GM18517 (cell line): ENCODE results near the gene TM2D3.

Source experiments
- ATAC-seq: cut with Tn5 transposase; IDR thresholded peaks from one replicate; pipeline ENCODE4 v1.9.1; 2021; ENCODE audit warnings: mild to moderate bottlenecking, moderate library complexity; ENCODE audit not compliant: unreplicated experiment

Gene TM2D3

GRCh38 chr15:101652098-101652785 is at the start of gene TM2D3:
TSS of gene TM2D3 (minus strand) at chr15:101652381. CDS start at chr15:101652361, 20 bp downstream.
- ATAC-seq = peak; percentile 84

GRCh38 chr15:101698314-101698713 is 46.1 kb upstream of the TM2D3 start:
- ATAC-seq = no peak

- no peak for ATAC-seq
These were observed 45.3 kb upstream of the TM2D3 start for GRCh38 chr15:101697488-101697887.

GRCh38 chr15:101696829-101697228 is 44.6 kb upstream of the TM2D3 start:
- ATAC-seq = no peak

GRCh38 chr15:101694261-101694660 is 42.1 kb upstream of the TM2D3 start:
- ATAC-seq = no peak

- no peak for ATAC-seq
These were observed 40.8 kb upstream of the TM2D3 start for GRCh38 chr15:101692801-101693598.

GRCh38 chr15:101689901-101690300 is 37.7 kb upstream of the TM2D3 start:
- ATAC-seq = no peak

- ATAC-seq = no peak
These were observed 34.5 kb upstream of the TM2D3 start for GRCh38 chr15:101686718-101687117.

GRCh38 chr15:101684877-101685276 is 32.7 kb upstream of the TM2D3 start:
- no peak for ATAC-seq

GRCh38 chr15:101684384-101684783 is 32.2 kb upstream of the TM2D3 start:
- ATAC-seq = no peak

- ATAC-seq = no peak
These were observed 27.6 kb upstream of the TM2D3 start for GRCh38 chr15:101679806-101680205.

- ATAC-seq = no peak
These were observed 24.7 kb upstream of the TM2D3 start for GRCh38 chr15:101676921-101677329.

- peak; percentile 67 for ATAC-seq
These were observed 23.8 kb upstream of the TM2D3 start for GRCh38 chr15:101675796-101676582.

- no peak for ATAC-seq
These were observed 22.8 kb upstream of the TM2D3 start for GRCh38 chr15:101675015-101675414.

- ATAC-seq = no peak
These were observed 20.1 kb upstream of the TM2D3 start for GRCh38 chr15:101672298-101672697.

GRCh38 chr15:101669744-101670143 is 17.6 kb upstream of the TM2D3 start:
- no peak for ATAC-seq

GRCh38 chr15:101667881-101668280 is 15.7 kb upstream of the TM2D3 start:
- ATAC-seq = no peak

- no peak for ATAC-seq
These were observed 12.2 kb upstream of the TM2D3 start for GRCh38 chr15:101664303-101664913.

GRCh38 chr15:101662203-101662602 is 10.0 kb upstream of the TM2D3 start:
- no peak for ATAC-seq

- no peak for ATAC-seq
These were observed 7.8 kb upstream of the TM2D3 start for GRCh38 chr15:101660005-101660404.
